GM19438 (cell line): Measurements from ENCODE around the gene KRT23.

ENCODE experiments used
- ATAC-seq: cut with Tn5 transposase; IDR thresholded peaks from one replicate; pipeline ENCODE4 v1.9.1; 2021; ENCODE audit warnings: low read depth; ENCODE audit not compliant: unreplicated experiment

KRT23 gene

GRCh38 chr17:40912486-40913210, 24.8 kb downstream of the KRT23 start:
- no peak for ATAC-seq

- ATAC-seq: no peak
These were observed 27.0 kb downstream of the KRT23 start for GRCh38 chr17:40910441-40910841.

DNA sequence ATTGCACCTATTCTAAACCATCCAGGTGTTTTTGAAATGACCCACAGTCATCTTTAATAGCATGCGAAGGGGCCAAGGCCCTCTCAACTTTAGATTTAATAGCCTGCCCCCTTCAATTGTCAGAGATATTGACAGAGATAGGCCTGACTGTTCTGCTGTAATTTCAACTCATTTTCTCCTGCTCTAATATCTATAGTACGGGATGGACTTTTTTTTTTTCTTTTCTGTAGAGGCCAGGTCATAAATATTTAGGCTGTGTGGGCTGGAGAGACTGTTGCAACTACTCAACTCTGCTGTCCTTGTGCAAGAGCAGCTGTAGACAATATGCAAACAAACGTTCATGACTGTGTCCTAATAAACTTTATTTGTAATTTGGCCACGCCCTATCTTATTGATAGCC, 27.7 kb downstream of the KRT23 start:
- ATAC-seq: no peak

DNA sequence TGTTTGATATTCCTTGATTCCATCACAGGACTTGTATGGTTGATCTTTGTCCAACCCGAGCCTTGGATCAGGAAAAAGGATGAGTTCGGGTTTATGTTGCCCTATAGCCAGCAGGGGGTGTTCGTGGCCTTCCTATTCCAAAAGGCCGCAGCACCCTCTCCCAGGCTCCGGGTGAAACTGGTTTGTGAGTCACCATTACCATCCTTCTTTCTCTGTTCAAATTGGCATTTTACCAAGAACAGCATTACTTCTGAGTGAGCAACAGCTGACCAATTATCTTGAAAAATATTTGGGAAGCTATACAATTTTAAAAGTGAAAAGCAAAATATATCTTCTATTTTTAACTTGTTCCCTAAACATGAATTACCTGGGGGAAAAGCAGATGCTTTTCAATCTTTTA, 28.1 kb downstream of the KRT23 start:
- ATAC-seq: no peak

GRCh38 chr17:40906613-40907012, 30.8 kb downstream of the KRT23 start:
- no peak for ATAC-seq

DNA sequence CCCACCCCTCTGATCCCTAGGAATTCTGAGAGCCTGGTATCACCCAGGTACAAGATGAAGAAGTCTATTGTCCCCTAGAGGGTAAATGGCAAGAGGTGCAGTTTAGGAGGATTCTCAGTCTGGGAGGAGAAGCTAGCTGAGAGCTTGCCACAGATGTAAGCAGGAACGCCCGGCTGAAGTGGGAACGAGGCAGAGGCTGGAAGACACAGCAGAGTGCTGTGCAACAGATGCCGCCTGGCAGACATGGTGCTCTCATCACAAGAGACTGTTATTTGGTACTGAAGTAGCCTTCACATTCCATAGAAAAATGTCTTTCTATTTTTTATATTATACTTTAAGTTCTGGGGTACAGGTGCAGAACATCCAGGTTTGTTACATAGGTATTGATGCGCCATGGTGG, 32.1 kb downstream of the KRT23 start:
- ATAC-seq: no peak

DNA sequence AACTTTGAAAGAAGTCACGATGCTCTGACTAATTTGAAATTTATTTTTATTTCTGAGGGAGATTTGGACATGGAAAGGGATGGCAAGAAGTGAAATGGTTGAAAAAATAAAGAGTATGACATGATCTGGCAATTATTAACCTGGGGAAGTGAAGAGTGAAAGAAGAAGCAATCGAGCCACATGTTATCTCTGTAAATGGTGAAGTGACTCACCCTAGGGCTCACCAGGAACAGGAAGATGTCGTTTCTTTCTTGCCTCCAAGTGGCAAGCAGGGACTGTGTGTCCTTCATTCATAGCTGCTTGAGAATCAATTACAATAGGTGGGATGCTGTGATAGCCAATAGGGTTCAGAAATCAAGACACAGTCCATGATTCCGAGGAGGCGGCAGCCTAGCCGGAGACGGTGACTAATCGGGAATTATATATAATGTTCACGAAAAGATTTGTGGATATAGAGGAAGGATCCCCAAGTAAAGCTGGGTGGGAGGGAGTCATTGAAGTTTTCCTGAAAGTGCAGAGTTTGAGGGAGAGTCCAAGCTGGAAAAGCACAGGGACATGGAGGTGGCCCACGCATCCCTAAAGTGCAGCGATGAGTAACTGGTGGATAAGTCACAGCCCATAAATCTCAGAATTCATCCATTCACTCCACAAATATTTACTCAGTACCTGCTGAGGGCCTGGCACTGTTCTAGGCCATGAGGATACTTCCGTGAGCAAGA, 34.2 kb downstream of the KRT23 start:
- ATAC-seq: no peak

DNA sequence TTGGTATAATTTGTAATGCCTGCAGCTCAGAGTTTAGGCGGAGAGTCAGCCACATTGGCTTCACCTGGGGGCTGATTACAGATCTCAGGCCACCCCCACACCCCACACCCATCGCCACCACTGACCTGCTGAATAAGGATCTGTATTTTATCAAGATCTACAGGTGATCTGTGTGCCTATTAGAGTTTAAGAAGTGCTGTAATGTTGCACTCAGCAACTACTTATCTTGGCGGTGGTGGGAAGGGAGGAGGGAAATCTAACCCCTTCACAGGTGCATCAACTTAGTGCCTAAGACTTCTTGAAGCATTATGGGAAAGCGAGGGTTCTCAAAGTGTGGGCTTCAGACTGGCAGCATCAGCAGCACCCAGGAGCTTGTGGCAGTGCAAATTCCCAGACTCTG, 34.9 kb downstream of the KRT23 start:
- no peak for ATAC-seq

DNA sequence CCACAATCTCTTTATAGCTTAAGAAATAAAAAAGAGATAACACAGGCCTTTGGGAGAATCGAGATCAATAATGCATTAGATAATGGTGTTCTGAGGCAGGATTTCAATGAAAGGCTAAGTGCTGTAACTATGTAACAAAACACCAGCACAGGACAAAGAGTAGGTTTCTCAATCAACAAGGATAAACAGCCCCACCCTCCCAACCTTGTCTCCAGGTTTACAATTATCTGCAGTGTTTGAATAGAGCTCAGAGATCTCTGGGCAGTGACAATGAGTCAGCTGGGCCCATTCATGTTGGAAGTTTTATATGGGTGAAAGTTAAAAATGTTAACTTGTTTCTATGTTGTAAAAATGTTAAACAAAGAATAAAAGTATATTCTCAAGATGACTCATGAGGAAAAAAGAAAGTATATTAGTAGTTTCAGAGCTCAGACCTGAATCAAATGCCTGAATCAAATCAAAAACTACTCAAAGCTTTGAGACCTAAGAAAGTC, 35.4 kb downstream of the KRT23 start:
- ATAC-seq: no peak

DNA sequence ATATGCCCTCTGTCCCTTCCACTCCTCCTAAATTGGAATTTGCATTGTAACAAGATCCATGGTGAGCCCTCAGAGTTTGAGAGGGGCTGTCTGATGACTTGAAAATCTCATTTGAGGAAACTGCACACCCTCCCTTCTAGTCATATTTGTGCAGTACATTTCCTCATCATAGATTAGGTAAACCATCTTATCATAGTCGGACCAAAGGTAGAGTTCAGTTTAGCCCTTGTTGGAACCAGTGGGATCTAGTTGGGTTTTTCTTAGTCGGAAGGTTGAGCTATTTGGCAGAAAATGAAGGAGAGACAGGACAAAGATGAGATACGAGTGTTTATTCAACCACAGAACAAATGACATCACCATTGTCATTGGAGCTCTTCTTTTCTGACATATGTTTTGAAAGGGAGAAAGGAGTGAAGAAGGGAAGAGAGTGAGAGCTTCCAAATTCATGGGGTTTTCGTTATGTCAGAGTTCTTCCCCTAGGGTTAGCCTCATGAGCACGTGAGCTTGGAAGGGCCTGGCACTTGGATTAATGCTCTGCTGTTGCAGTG, 36.6 kb downstream of the KRT23 start:
- ATAC-seq: no peak

GRCh38 chr17:40896916-40897455, 40.5 kb downstream of the KRT23 start:
- no peak for ATAC-seq

DNA sequence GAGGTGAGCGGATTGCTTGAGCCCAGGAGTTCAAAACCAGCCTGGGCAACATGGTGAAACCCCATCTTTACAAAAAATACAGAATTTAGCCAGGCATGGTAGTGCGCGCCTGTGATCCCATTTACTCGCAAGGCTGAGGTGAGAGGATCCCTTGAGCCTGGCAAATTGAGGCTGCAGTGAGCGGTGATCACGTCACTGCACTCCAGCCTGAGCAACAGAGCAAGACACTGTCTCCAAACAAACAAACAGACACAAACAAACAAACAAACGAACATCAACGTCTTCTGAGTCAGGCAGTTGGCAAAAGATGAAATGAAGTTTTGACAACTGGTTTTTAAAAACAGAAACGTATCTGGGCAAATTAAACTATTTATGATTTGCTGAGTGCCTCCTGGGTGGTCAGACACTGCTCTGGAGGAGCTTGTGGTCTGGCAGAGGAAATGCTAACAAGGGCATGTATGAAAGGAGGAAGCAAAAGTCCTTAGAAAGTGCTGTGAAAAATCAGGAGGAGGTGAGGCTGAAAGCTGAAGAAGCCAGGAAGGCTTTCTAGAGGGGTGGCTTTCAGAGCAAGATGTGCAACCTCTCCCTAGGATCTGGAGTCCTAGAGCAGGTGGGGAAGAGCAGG, 42.2 kb downstream of the KRT23 start:
- no peak for ATAC-seq

DNA sequence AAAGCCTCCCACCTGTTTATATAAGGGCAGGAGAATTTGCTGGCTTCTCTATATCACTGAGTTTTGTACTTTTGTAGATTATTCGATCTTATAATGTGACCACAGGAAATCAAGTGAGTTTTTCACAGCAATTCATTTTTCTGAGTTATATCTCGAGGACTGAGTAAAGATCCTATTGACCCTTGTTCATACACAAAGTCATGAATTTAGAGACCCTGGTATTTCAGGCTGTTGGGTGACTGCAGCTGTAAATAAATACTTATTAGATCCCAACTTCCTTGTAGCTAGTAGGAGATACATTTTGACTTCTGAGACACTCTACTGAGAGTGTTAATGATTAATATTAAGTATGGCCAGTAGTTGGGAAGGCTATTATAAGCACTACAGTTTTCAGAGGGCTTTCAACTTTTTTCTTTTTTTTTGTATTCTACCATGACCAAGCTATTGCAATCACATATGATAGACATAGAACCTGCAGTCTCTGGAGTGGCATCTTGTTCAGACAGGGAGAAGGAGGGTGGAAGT, 49.2 kb downstream of the KRT23 start:
- ATAC-seq: no peak

GRCh38 chr17:40886090-40886489, 51.4 kb downstream of the KRT23 start:
- ATAC-seq: no peak

DNA sequence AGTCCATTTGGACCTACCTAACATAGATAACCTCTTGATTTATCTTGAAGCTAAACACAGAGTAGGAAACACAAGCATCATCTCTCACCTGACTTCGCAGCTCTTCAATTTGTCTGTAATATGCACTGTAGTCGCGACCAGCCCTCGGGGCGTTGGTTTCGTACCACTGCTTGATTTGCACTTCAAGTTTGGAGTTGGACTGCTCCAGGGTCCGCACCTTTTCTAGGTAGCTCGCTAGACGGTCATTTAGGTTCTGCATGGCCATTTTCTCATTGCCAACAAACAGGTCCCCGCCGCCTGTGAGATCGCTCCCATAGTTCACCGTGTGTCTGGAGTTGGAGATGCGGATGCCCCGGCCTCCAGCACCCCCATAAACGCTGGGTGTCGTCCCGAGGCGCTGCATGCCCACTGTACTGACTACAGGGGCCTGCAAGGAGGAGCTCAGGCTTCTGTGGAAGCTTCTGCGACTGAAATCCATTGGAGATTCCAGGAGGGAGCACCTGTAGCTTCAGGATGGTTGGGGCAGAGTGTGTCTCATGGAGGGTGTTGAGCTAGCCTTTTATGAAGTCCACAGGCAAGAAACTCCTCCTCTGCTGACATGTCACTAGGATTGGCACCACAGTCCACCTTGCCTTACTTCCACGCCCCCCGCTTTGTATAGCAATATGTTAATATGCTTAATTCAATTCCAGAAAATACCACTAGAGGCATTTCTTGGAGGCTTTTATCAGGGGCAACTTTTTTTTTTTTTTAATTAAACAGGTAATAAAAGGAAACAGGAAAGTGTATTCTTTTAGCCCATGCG, 52.5 kb downstream of the KRT23 start, which contains the start of gene KRT20:
TSS of gene KRT20 (minus strand) at position 535 of the 805 bp plus-strand sequence. CDS start at position 478, 57 bp downstream.
- no peak for ATAC-seq

- no peak for ATAC-seq
These were observed 53.7 kb downstream of the KRT23 start for GRCh38 chr17:40883626-40884334.

GRCh38 chr17:40883031-40883430, 54.4 kb downstream of the KRT23 start:
- ATAC-seq: no peak

DNA sequence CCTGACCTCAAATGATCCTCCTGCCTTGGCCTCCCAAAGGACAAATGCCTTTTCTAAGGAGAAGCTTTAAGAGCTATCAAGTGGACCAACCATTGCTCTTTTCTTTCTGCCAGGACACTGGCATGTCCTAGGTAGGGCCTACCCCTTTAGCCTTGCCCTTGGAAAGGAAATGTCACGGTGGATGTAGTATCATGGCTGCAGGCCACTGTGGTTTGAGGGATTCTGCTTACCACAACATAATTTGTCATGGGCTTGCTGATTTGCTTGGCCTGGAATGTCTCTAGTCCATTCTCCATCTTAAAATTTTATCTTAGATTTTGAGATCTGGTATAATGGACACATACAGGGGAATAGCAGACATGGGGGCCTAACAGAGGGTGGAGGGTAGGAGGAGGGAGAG, 58.4 kb downstream of the KRT23 start:
- no peak for ATAC-seq

DNA sequence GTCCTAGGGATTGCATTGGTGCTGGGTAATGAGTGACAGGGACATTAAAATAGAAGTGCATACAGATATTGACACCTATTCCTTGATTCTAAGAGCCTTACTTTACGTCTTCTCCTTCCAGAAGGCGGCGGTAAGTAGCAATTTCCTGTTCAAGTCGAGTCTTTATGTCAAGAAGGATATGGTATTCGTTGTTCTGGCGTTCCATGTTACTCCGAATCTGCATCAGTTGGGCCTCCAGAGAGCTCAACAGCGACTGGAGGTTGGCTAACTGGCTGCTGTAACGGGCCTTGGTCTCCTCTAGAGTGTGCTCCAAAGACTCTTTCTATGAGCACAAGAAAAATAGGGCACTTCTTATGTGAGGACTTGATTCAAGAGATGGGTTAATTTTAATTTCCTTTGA, 59.4 kb downstream of the KRT23 start:
- ATAC-seq: no peak
